ENCODE measurements around the gene EFL1.

Gene EFL1

DNA sequence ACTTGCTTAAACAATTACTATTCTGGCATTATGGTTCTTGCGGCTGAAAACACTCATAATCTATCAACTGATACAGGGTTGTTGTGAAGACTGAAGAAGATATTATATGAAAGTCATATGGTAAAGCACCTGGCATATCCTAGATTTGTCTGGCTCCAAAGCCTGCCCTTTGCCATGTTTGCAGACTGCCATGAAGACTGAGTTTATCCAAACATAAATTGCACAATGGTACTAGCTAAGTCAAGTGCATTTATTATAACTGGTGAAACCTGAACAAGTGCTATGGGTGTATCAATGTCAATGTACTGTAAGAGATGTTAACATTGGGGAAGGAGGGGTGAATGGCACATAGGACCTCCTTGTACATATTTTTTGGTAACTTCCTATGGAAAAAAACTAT, 129.3 kb downstream of the EFL1 start:
- Histone ChIP-seq H3K36me3 (ENCODE audit: control insufficient read depth, insufficient read depth, low read length) (peaks cover 13% of the 10 kb centered on the region), H3K4me3 (ENCODE audit: extremely low read depth, insufficient read depth, low read length, poor library complexity, severe bottlenecking) (no peak overlapping the region), H3K9me3 (ENCODE audit: control insufficient read depth, low read length) (no peaks in the 10 kb centered on the region), H3K27ac (ENCODE audit: low read depth, low read length, severe bottlenecking) (no peak overlapping the region), H3K4me1 (ENCODE audit: control insufficient read depth, insufficient read depth, low read length, poor library complexity, severe bottlenecking) (peaks cover 21% of the 10 kb centered on the region)
- no CpG with 5 or more reads among the region's 1 CpG for WGBS, 2 experiments (ENCODE audit: insufficient coverage in 2 of 2)

GRCh38 chr15:82132742-82133141, 129.8 kb downstream of the EFL1 start:
- Histone ChIP-seq H3K36me3 (ENCODE audit: control insufficient read depth, insufficient read depth, low read length) (peaks cover 12% of the 10 kb centered on the region), H3K9me3 (ENCODE audit: control insufficient read depth, low read length) (no peaks in the 10 kb centered on the region), H3K4me1 (ENCODE audit: control insufficient read depth, insufficient read depth, low read length, poor library complexity, severe bottlenecking) (peaks cover 25% of the 10 kb centered on the region), H3K27ac (ENCODE audit: low read depth, low read length, severe bottlenecking) (peak overlapping the region; percentile 59), H3K4me3 (ENCODE audit: extremely low read depth, insufficient read depth, low read length, poor library complexity, severe bottlenecking) (no peak overlapping the region)
- 100% methylated on average over 1 of the region's 2 CpGs for WGBS, 2 experiments (ENCODE audit: insufficient coverage in 2 of 2)

- peak overlapping the region; percentile 59 for H3K27ac ChIP-seq (ENCODE audit: low read depth, low read length, severe bottlenecking)
- no peaks in the 10 kb centered on the region for H3K9me3 ChIP-seq (ENCODE audit: control insufficient read depth, low read length)
- H3K4me1 ChIP-seq (ENCODE audit: control insufficient read depth, insufficient read depth, low read length, poor library complexity, severe bottlenecking) = peaks cover 25% of the 10 kb centered on the region
- no peak overlapping the region for H3K4me3 ChIP-seq (ENCODE audit: extremely low read depth, insufficient read depth, low read length, poor library complexity, severe bottlenecking)
- WGBS, 2 experiments (ENCODE audit: insufficient coverage in 2 of 2) = 82 to 87% methylated on average over 6 of the region's 6 CpGs
- peaks cover 12% of the 10 kb centered on the region for H3K36me3 ChIP-seq (ENCODE audit: control insufficient read depth, insufficient read depth, low read length)
Measured at GRCh38 chr15:82132096-82132495, 130.4 kb downstream of the EFL1 start.

- peaks cover 18% of the 10 kb centered on the region for H3K36me3 ChIP-seq (ENCODE audit: control insufficient read depth, insufficient read depth, low read length)
- H3K27ac ChIP-seq (ENCODE audit: low read depth, low read length, severe bottlenecking) = no peak overlapping the region
- H3K9me3 ChIP-seq (ENCODE audit: control insufficient read depth, low read length) = no peaks in the 10 kb centered on the region
- H3K4me1 ChIP-seq (ENCODE audit: control insufficient read depth, insufficient read depth, low read length, poor library complexity, severe bottlenecking) = peaks cover 25% of the 10 kb centered on the region
- no peak overlapping the region for H3K4me3 ChIP-seq (ENCODE audit: extremely low read depth, insufficient read depth, low read length, poor library complexity, severe bottlenecking)
- WGBS, 2 experiments (ENCODE audit: insufficient coverage in 2 of 2) = 100% methylated on average over 4 of the region's 4 CpGs; no CpG with 5 or more reads in 1 of the 2 experiments
Measured at GRCh38 chr15:82130248-82130647, 132.3 kb downstream of the EFL1 start.

- no peak overlapping the region for H3K4me3 ChIP-seq (ENCODE audit: extremely low read depth, insufficient read depth, low read length, poor library complexity, severe bottlenecking)
- peaks cover 20% of the 10 kb centered on the region for H3K36me3 ChIP-seq (ENCODE audit: control insufficient read depth, insufficient read depth, low read length)
- 88 to 89% methylated on average over 2 to 3 of the region's 5 CpGs for WGBS, 2 experiments (ENCODE audit: insufficient coverage in 2 of 2)
- H3K27ac ChIP-seq (ENCODE audit: low read depth, low read length, severe bottlenecking) = no peak overlapping the region
- peaks cover 25% of the 10 kb centered on the region for H3K4me1 ChIP-seq (ENCODE audit: control insufficient read depth, insufficient read depth, low read length, poor library complexity, severe bottlenecking)
- H3K9me3 ChIP-seq (ENCODE audit: control insufficient read depth, low read length) = no peaks in the 10 kb centered on the region
Measured at GRCh38 chr15:82129761-82130160, 132.8 kb downstream of the EFL1 start.

DNA sequence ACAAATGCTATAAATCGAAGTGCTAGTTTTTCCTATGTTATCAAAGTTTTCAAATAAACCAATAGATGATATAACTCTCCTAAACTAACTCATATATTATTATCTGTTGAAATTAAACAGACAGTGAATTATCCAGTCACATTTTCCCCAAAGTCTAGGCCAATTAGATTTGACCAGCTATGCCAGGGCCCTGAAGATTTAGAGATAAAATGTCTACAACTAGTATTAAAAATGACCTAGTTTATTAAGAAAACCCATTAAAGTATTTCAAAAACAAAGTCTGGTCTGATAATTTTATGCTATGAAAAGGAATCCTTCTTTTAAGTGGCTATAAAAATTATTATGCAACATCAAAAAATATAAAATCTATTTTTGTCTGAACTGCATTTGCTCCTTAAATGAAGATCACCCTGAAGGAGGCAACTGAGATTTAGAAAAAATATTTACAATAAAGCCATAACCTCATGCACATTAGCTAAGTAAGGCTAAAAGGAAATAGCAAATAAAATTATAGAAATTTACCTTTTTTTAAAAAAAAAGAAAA, 133.3 kb downstream of the EFL1 start:
- no peak overlapping the region for H3K27ac ChIP-seq (ENCODE audit: low read depth, low read length, severe bottlenecking)

GRCh38 chr15:82128401-82129148, 134.0 kb downstream of the EFL1 start:
- Histone ChIP-seq H3K36me3 (ENCODE audit: control insufficient read depth, insufficient read depth, low read length) (peaks cover 24% of the 10 kb centered on the region), H3K4me3 (ENCODE audit: extremely low read depth, insufficient read depth, low read length, poor library complexity, severe bottlenecking) (no peak overlapping the region)
- WGBS, 2 experiments (ENCODE audit: insufficient coverage in 2 of 2) = 62 to 100% methylated on average over 1 to 3 of the region's 5 CpGs

More for the DNA sequence above, 133.3 kb downstream of the EFL1 start:
- Histone ChIP-seq H3K36me3 (ENCODE audit: control insufficient read depth, insufficient read depth, low read length) (peaks cover 20% of the 10 kb centered on the region), H3K4me1 (ENCODE audit: control insufficient read depth, insufficient read depth, low read length, poor library complexity, severe bottlenecking) (peaks cover 25% of the 10 kb centered on the region), H3K9me3 (ENCODE audit: control insufficient read depth, low read length) (no peaks in the 10 kb centered on the region), H3K4me3 (ENCODE audit: extremely low read depth, insufficient read depth, low read length, poor library complexity, severe bottlenecking) (no peak overlapping the region)
- no CpG with 5 or more reads among the region's 1 CpG for WGBS, 2 experiments (ENCODE audit: insufficient coverage in 2 of 2)

GRCh38 chr15:82127581-82127980, 135.0 kb downstream of the EFL1 start:
- Histone ChIP-seq H3K4me1 (ENCODE audit: control insufficient read depth, insufficient read depth, low read length, poor library complexity, severe bottlenecking) (peaks cover 28% of the 10 kb centered on the region), H3K36me3 (ENCODE audit: control insufficient read depth, insufficient read depth, low read length) (peaks cover 24% of the 10 kb centered on the region), H3K27ac (ENCODE audit: low read depth, low read length, severe bottlenecking) (no peak overlapping the region), H3K9me3 (ENCODE audit: control insufficient read depth, low read length) (no peaks in the 10 kb centered on the region), H3K4me3 (ENCODE audit: extremely low read depth, insufficient read depth, low read length, poor library complexity, severe bottlenecking) (no peak overlapping the region)

More at GRCh38 chr15:82128401-82129148, 134.0 kb downstream of the EFL1 start:
- Histone ChIP-seq H3K27ac (ENCODE audit: low read depth, low read length, severe bottlenecking) (peak overlapping the region; percentile 69), H3K9me3 (ENCODE audit: control insufficient read depth, low read length) (no peaks in the 10 kb centered on the region), H3K4me1 (ENCODE audit: control insufficient read depth, insufficient read depth, low read length, poor library complexity, severe bottlenecking) (peaks cover 23% of the 10 kb centered on the region)

DNA sequence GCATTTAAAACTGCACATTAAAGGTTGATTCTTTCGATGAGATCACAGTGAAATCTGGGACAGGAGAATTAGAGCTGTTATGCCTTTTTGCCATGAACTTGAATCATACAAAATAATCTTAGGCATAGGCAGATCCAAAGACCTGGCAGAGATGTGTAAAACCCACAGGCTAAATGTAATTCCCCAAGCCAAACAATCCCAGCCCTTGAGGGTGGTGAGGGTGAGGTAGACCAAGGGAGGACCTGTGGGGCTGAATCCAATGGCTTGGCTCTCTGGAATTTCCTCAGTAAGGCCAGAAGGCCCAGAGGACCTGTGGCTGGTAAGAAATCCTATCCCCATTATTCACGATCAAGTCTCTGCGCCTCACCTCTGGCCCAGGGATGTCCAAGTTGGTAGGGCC, 136.2 kb downstream of the EFL1 start:
- H3K36me3 ChIP-seq (ENCODE audit: control insufficient read depth, insufficient read depth, low read length) = peaks cover 24% of the 10 kb centered on the region
- no peak overlapping the region for H3K27ac ChIP-seq (ENCODE audit: low read depth, low read length, severe bottlenecking)
- H3K9me3 ChIP-seq (ENCODE audit: control insufficient read depth, low read length) = no peaks in the 10 kb centered on the region
- H3K4me3 ChIP-seq (ENCODE audit: extremely low read depth, insufficient read depth, low read length, poor library complexity, severe bottlenecking) = no peak overlapping the region
- 87 to 92% methylated on average over 3 of the region's 3 CpGs for WGBS, 2 experiments (ENCODE audit: insufficient coverage in 2 of 2)
- peaks cover 26% of the 10 kb centered on the region for H3K4me1 ChIP-seq (ENCODE audit: control insufficient read depth, insufficient read depth, low read length, poor library complexity, severe bottlenecking)

- 94 to 96% methylated on average over 4 to 9 of the region's 9 CpGs for WGBS, 2 experiments (ENCODE audit: insufficient coverage in 2 of 2)
- H3K9me3 ChIP-seq (ENCODE audit: control insufficient read depth, low read length) = no peaks in the 10 kb centered on the region
- H3K4me3 ChIP-seq (ENCODE audit: extremely low read depth, insufficient read depth, low read length, poor library complexity, severe bottlenecking) = no peak overlapping the region
- H3K36me3 ChIP-seq (ENCODE audit: control insufficient read depth, insufficient read depth, low read length) = peaks cover 12% of the 10 kb centered on the region
- H3K27ac ChIP-seq (ENCODE audit: low read depth, low read length, severe bottlenecking) = no peak overlapping the region
- H3K4me1 ChIP-seq (ENCODE audit: control insufficient read depth, insufficient read depth, low read length, poor library complexity, severe bottlenecking) = peaks cover 26% of the 10 kb centered on the region
Measured at GRCh38 chr15:82124331-82125263, 137.9 kb downstream of the EFL1 start.
